HEK293 (cell line): Measurements from ENCODE around the gene SRCIN1.

Experiments used
- CTCF ChIA-PET: fragments of 350-600 bp; formaldehyde crosslinking; extraction: SDS; loops from one replicate; lab custom pipeline; 2021; ENCODE audit warnings: antibody characterized with exemption; lab: Yijun Ruan, JAX
- POLR2A ChIA-PET: fragments of 300-600 bp; formaldehyde crosslinking; extraction: SDS; loops from one replicate; lab custom pipeline; 2020; ENCODE audit warnings: antibody characterized with exemption, inconsistent platforms; lab: Yijun Ruan, JAX
- H3K27ac ChIP-seq: fragments of 200-500 bp; sonication (Bioruptor generic); 2 replicates; pipeline ENCODE4 v1.5.1; 2014; ENCODE audit warnings: low read depth, low read length, control low read depth, inconsistent platforms; ENCODE audit errors: extremely low read depth
- H3K36me3 ChIP-seq, 2 experiments: fragments of 200-500 bp in 1 of 2; sonication (Bioruptor generic) in 1 of 2; 1 replicate in 1 of 2; 2 replicates in 1 of 2; pipeline ENCODE4 v1.5.1; 2014 to 2017; ENCODE audit warnings: inconsistent platforms in 2 of 2, low read length in 2 of 2; ENCODE audit not compliant: control insufficient read depth in 2 of 2, insufficient read depth in 1 of 2
- H3K4me1 ChIP-seq: fragments of 200-500 bp; sonication (Bioruptor generic); 2 replicates; pipeline ENCODE4 v1.5.1; 2014; ENCODE audit warnings: mild to moderate bottlenecking, low read length, inconsistent platforms; ENCODE audit not compliant: control insufficient read depth, insufficient read depth
- H3K4me3 ChIP-seq: 2 replicates; pipeline ENCODE4 v1.5.1; 2011; ENCODE audit warnings: low read depth, mild to moderate bottlenecking, control low read depth, low read length, moderate library complexity
- H3K9me3 ChIP-seq: fragments of 200-500 bp; sonication (Bioruptor generic); 2 replicates; pipeline ENCODE4 v1.5.1; 2014; ENCODE audit warnings: low read depth, low read length, inconsistent platforms; ENCODE audit not compliant: control insufficient read depth, insufficient read depth
- GLI2 ChIP-seq: fragments of 450-650 bp; formaldehyde crosslinking; IDR thresholded peaks from 2 replicates; pipeline ENCODE4; 2017; ENCODE audit warnings: missing biosample characterization, missing genetic modification characterization, low read depth, borderline replicate concordance
- GLIS2 ChIP-seq: fragments of 450-650 bp; formaldehyde crosslinking; IDR thresholded peaks from 2 replicates; pipeline ENCODE4 v1.5.1; 2016; ENCODE audit warnings: missing biosample characterization, missing genetic modification characterization
- KLF9 ChIP-seq: fragments of 450-650 bp; formaldehyde crosslinking; IDR thresholded peaks from 2 replicates; pipeline ENCODE4 v1.5.1; 2016; ENCODE audit warnings: missing biosample characterization, missing genetic modification characterization, low read depth
- SP2 ChIP-seq: fragments of 450-650 bp; formaldehyde crosslinking; IDR thresholded peaks from 2 replicates; pipeline ENCODE4 v1.5.1; 2016; ENCODE audit warnings: missing biosample characterization, missing genetic modification characterization
- TCF7L2 ChIP-seq: IDR thresholded peaks from 2 replicates; pipeline ENCODE4 v1.6.1; 2011; ENCODE audit warnings: low read depth, mild to moderate bottlenecking, inconsistent platforms, low read length, moderate library complexity, borderline replicate concordance
- ZBTB20 ChIP-seq: fragments of 450-650 bp; formaldehyde crosslinking; IDR thresholded peaks from 2 replicates; pipeline ENCODE4 v1.5.1; 2016; ENCODE audit warnings: missing biosample characterization, missing genetic modification characterization
- ZBTB8A ChIP-seq: fragments of 450-650 bp; formaldehyde crosslinking; IDR thresholded peaks from 2 replicates; pipeline ENCODE4 v1.5.1; 2016; ENCODE audit warnings: missing biosample characterization, missing genetic modification characterization
- ZFP41 ChIP-seq: fragments of 450-650 bp; formaldehyde crosslinking; IDR thresholded peaks from 2 replicates; pipeline ENCODE4 v1.5.1; 2016; ENCODE audit warnings: missing biosample characterization, missing genetic modification characterization, borderline replicate concordance
- ZNF114 ChIP-seq: fragments of 450-650 bp; formaldehyde crosslinking; IDR thresholded peaks from 2 replicates; pipeline ENCODE4 v1.5.0; 2017; ENCODE audit warnings: missing biosample characterization, missing genetic modification characterization
- ZNF324 ChIP-seq: fragments of 450-650 bp; formaldehyde crosslinking; IDR thresholded peaks from 2 replicates; pipeline ENCODE4 v1.5.1; 2016; ENCODE audit warnings: missing biosample characterization, missing genetic modification characterization
- ZNF341 ChIP-seq: fragments of 450-650 bp; formaldehyde crosslinking; IDR thresholded peaks from 2 replicates; pipeline ENCODE4; 2016; ENCODE audit warnings: low read depth, missing biosample characterization, missing genetic modification characterization
- ZNF354C ChIP-seq: fragments of 450-650 bp; formaldehyde crosslinking; IDR thresholded peaks from 2 replicates; pipeline ENCODE4 v1.5.1; 2016; ENCODE audit warnings: missing biosample characterization, missing genetic modification characterization, low read depth, borderline replicate concordance
- ZNF530 ChIP-seq: fragments of 450-650 bp; formaldehyde crosslinking; IDR thresholded peaks from 2 replicates; pipeline ENCODE4 v1.5.1; 2016; ENCODE audit warnings: low read depth, missing biosample characterization, missing genetic modification characterization
- ZNF701 ChIP-seq: fragments of 450-650 bp; formaldehyde crosslinking; IDR thresholded peaks from 2 replicates; pipeline ENCODE4 v1.5.1; 2016; ENCODE audit warnings: missing biosample characterization, missing genetic modification characterization
- ZSCAN23 ChIP-seq: fragments of 450-650 bp; formaldehyde crosslinking; IDR thresholded peaks from 2 replicates; pipeline ENCODE4 v1.5.1; 2016; ENCODE audit warnings: missing biosample characterization, missing genetic modification characterization
- TF ChIP-seq, protein P1 (sequence below): fragments of 450-650 bp; formaldehyde crosslinking; IDR thresholded peaks from 2 replicates; pipeline ENCODE4 v1.5.1; 2017; ENCODE audit warnings: missing biosample characterization, missing genetic modification characterization
- TF ChIP-seq, protein P2 (sequence below): fragments of 450-650 bp; formaldehyde crosslinking; IDR thresholded peaks from 2 replicates; pipeline ENCODE4 v1.5.1; 2016; ENCODE audit warnings: missing biosample characterization, missing genetic modification characterization

The SRCIN1 gene

DNA sequence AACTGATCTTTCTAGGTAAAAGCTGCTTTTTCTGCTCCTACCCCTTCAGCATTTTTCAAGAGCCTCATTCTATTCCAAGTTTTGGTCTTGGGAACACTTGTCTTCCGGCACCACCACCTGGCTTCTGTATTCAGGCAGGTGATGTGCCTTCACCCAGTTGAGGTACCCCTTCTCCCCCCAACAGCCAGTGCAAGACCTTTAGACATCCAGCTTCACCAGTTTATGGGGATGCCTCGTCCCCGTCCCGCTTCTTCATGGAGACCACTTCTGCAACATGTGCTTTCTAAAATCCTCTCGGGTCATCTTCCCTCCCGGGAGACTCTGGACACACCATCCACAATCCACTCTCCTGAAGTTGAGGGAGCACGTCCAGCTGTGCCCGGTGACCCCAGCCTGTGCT, 69.9 kb downstream of the SRCIN1 start (continued):
- TF ChIP-seq ZNF701 (tag by site-specific recombination) = no peak
- no peak for TF ChIP-seq ZNF114
- no peak for TF ChIP-seq GLIS2
- TF ChIP-seq ZNF341 (tag by site-specific recombination) = no peak
- TF ChIP-seq, protein P1, sequence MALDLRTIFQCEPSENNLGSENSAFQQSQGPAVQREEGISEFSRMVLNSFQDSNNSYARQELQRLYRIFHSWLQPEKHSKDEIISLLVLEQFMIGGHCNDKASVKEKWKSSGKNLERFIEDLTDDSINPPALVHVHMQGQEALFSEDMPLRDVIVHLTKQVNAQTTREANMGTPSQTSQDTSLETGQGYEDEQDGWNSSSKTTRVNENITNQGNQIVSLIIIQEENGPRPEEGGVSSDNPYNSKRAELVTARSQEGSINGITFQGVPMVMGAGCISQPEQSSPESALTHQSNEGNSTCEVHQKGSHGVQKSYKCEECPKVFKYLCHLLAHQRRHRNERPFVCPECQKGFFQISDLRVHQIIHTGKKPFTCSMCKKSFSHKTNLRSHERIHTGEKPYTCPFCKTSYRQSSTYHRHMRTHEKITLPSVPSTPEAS (tag by site-specific recombination) = no peak
- TF ChIP-seq ZNF324 (tag by site-specific recombination) = no peak
- no peak for TF ChIP-seq TCF7L2
- TF ChIP-seq ZNF354C (tag by site-specific recombination) = no peak
- TF ChIP-seq ZFP41 = no peak

DNA sequence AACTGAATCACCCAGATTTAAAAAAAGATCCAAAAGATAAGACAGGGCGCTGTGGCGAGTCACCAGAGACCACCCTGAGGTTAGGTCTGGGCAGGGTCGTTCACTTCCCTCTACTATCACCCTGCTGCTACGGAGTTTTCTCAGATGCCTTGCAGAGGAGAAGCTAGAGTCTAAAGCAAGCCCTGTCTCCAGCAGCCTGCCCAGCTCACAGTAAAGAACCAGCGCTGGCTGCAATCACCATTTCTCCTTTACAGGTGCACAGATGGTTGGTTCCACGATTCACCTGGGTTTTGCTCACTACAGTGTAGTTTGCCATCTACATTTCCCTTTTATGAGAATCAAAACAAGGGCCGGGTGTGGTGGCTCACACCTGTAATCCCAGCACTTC, 71.3 kb downstream of the SRCIN1 start:
- Histone ChIP-seq H3K27ac (no peak overlapping the region), H3K9me3 (no peaks in the 10 kb centered on the region), H3K36me3 (no peaks in the 10 kb centered on the region; a peak in 1 of 3 replicates), H3K4me3 (no peak overlapping the region), H3K4me1 (no peaks in the 10 kb centered on the region)
- TF ChIP-seq GLI2 (no peak), SP2 (no peak), ZBTB8A (tag by site-specific recombination) (no peak), ZSCAN23 (tag by site-specific recombination) (no peak)
- TF ChIP-seq, protein P2, sequence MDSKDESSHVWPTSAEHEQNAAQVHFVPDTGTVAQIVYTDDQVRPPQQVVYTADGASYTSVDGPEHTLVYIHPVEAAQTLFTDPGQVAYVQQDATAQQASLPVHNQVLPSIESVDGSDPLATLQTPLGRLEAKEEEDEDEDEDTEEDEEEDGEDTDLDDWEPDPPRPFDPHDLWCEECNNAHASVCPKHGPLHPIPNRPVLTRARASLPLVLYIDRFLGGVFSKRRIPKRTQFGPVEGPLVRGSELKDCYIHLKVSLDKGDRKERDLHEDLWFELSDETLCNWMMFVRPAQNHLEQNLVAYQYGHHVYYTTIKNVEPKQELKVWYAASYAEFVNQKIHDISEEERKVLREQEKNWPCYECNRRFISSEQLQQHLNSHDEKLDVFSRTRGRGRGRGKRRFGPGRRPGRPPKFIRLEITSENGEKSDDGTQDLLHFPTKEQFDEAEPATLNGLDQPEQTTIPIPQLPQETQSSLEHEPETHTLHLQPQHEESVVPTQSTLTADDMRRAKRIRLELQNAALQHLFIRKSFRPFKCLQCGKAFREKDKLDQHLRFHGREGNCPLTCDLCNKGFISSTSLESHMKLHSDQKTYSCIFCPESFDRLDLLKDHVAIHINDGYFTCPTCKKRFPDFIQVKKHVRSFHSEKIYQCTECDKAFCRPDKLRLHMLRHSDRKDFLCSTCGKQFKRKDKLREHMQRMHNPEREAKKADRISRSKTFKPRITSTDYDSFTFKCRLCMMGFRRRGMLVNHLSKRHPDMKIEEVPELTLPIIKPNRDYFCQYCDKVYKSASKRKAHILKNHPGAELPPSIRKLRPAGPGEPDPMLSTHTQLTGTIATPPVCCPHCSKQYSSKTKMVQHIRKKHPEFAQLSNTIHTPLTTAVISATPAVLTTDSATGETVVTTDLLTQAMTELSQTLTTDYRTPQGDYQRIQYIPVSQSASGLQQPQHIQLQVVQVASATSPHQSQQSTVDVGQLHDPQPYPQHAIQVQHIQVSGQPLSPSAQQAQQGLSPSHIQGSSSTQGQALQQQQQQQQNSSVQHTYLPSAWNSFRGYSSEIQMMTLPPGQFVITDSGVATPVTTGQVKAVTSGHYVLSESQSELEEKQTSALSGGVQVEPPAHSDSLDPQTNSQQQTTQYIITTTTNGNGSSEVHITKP (tag by site-specific recombination) = no peak
- POLR2A ChIA-PET = interaction anchor here (0.6 kb wide), 1 partner anchor 150 kb away, joined by 3 read pairs; no protein-coding TSS in a partner anchor
- CTCF ChIA-PET = interaction anchor here (0.6 to 6.0 kb wide), 6 partner anchors 23 to 133 kb away, joined by 3 to 36 read pairs (median 4); partner anchors contain the start of gene SRCIN1

DNA sequence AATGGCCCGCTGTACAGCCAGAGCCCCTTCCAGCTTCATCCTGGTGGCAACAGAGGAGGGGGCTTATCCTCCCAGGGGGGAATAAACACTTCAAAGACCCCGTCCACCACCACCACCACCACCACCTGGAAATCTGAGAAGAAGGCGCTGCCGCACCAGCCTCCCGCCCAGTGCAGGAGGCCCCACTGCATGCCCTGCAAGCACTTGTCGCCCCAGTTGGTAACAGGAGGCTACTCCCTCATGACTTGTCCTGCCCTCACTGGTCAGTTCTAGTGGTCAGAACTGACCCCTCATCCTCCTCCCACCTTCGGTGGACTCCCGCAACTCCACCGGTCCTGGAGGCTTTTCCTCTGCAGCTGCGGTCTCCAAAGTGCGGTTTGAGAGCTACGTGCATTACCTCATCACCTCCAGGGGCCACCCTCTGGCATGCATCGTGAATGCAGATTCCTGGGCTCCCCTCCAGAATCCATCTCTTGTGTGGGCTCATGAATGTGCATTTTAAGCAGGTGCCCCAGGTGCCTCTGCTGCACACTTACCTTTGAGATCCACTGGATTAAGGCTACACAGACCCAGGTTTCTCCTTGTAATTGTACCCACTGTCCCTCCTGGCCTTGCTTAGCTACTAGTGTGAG, 71.8 kb downstream of the SRCIN1 start:
- ChIA-PET POLR2A (interaction anchor here (0.6 kb wide), 1 partner anchor 149 kb away, joined by 3 read pairs; no protein-coding TSS in a partner anchor), CTCF (interaction anchor here (0.6 to 6.0 kb wide), 7 partner anchors 11 to 134 kb away, joined by 3 to 36 read pairs (median 3); partner anchors contain the start of gene SRCIN1)
- H3K9me3 ChIP-seq = no peaks in the 10 kb centered on the region
- H3K36me3 ChIP-seq = no peaks in the 10 kb centered on the region; a peak in 1 of 3 replicates
- TF ChIP-seq ZNF530 (no peak), ZBTB20 (tag by site-specific recombination) (peak; percentile 95)
- no peak overlapping the region for H3K4me3 ChIP-seq
- no peak overlapping the region for H3K27ac ChIP-seq
- no peaks in the 10 kb centered on the region for H3K4me1 ChIP-seq

DNA sequence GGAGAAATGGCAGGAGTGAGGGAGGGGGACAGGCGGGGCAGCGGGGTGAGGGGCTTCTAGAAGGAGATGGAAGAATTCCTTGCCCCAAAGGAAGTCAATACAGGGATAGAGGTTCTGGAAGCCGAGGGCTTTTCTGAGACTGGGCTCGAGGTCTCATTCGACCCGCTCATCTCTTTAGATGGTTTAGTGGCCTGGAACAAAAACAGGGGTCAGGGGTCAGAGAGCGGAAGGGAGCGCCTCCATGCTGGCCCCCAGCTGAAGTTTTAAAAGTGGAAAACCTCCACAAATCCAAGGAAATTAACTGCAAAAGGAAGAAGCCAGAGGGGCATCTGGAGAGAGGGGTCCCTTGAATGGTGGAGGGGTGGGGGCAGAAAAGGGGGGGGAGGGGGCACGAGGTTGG, 72.5 kb downstream of the SRCIN1 start:
- CTCF ChIA-PET = interaction anchor here (0.6 to 0.7 kb wide), 2 partner anchors 12 to 134 kb away, joined by 3 to 4 read pairs; no protein-coding TSS in a partner anchor
- POLR2A ChIA-PET = no interaction called here

More for the DNA sequence above, 72.5 kb downstream of the SRCIN1 start:
- TF ChIP-seq KLF9 (tag by site-specific recombination) = no peak
- Histone ChIP-seq H3K9me3 (no peaks in the 10 kb centered on the region), H3K4me1 (no peaks in the 10 kb centered on the region), H3K27ac (no peak overlapping the region), H3K36me3 (no peaks in the 10 kb centered on the region), H3K4me3 (no peak overlapping the region)
